Measurements from ENCODE around the gene CAPN12. TPM values are rescaled to one million over a fixed set of nuclear protein-coding genes. Genes with fewer than 3 reads are reported as not detected.

CAPN12 gene
- total RNA-seq, 1 donor from 2014 or later = 27.6 TPM

DNA sequence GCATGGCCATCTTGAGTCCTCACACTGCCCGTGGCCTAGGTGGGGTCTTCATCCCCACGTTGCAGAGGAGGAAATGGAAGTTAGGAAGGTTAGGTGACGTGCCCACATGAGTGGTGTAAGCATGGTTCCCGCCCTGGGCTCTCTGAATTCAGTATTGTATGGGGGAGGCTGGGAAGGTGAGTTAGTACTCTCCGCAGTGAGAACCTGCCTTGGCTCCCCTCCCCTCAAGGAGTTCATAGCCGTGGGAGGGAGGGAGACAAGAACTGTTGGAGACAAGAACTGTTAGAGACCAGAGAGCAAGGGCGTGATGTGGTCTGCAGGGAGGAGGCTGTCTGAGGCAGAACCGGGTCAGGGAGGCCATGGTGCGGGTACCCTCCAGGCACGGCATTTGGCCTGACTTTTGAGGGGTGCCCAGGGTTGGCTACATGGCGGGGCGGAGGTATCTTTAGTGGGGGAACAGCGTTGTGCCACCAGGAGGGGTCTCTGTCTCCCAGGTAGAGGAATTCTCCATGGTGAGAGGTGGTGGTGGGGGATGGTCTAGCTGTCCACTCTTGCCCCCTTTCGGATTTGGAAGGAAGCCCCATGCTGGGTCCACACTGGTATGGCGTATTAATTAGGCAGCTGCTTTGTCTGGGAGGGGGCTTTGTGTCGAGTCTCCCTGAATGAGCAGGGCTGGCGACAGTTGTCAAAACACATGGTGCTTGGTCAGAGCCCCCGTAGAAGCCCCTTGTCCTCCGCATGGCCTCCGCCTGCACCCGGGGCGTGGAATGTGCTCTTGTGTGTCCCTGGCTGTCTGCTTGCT, 45.8 kb downstream of the CAPN12 start:
- no peak for DNase-seq (ENCODE audit: low spot score)

DNA sequence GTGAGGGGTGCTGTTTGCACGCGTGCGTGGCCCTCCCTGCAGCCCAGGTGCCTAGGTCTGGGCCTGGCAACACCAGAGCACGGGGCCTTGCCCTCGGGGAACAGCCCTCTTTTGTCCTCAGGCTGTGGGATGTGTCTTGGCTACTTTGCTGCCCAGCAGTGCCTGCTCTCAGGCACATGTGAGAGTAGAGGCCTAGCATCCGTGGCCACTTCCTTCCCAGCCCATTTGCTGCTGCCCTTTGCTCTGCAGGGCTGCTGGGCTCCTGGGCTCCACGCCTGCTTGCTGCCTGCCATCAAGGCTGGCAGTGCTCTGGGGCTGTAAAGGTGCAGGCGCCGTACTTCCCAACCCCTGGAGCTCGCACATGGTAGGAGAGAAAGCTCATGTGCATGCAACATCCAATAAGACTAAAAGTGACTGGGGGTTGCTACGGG, 46.6 kb downstream of the CAPN12 start:
- no peak for DNase-seq (ENCODE audit: low spot score)

DNA sequence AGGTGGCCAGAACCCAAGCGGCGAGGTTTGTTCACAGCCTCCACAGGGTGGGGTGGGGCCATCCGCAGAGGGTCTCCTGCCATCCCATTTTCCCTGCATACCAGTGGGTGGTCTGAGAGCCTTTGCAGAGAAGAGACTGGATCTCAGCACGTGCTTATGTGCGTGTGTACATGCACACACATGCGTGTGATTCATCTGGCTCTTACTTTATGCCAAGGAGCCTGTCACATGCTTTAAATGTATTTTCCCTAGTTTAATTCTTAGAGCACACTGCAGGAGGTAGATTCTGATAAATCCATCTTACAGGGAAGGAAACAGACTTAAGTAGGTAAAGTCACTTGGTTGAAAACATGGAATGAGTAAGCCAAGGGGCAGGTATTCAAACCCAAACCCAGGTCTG, 47.1 kb downstream of the CAPN12 start:
- DNase-seq (ENCODE audit: low spot score) = no peak

DNA sequence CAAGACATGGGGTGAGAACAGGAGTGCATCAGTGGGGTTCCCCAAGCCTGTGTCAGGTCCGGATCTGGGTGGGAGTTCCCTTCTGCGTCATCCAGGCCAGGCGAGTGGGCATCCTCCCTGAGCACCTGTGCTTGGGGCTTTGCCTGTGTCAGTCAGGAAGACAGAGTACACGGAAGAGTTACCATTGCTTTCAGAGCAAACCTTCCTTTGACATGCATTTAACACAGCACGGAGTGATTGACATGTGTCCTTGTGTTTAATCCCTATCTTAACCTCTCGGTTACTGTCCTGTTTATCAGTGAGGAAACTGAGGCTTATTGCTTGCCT, 47.6 kb downstream of the CAPN12 start:
- DNase-seq (ENCODE audit: low spot score) = no peak

DNA sequence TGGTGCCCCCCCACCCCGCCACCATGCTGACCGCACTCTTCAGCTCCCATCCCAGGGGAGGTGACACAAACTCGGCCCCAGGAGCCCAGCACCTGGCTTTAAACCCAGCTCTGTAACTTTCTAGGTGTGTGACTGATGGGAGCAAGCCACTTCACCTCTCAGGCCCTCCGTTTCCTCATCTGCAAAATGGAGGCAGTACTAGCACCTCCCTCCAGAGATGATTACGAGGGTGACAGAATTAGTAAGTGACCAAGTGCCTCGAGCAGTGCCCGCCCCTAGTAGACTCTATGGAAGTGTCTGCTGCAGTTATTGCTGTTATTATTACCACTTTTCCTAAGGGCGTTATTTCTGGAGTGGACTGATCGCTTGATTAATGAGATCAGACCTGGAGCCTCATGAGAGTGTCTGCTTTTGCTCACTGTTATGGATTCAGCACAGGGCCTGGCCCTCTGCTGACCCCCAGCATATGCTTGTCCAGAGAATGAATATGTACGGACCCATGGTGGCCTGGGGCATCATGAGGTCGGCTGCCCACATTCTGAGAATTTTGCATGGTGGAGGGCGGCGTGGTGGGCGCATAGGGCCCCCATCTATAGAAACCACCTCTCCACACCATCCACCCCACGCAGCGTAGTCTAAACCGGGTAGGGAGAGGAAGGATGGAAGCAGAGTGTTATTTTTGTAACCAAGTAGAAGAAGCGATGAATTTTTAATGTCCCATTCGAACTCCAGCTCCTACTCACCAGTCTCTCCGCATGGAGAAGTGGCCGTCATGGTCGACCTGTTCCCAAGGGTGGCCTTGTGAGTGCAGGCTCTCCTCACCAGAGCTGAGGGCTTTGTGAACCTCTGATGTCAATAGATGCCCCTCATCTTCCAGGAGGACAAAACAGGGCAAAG, 48.2 kb downstream of the CAPN12 start:
- DNase-seq (ENCODE audit: low spot score) = no peak

DNA sequence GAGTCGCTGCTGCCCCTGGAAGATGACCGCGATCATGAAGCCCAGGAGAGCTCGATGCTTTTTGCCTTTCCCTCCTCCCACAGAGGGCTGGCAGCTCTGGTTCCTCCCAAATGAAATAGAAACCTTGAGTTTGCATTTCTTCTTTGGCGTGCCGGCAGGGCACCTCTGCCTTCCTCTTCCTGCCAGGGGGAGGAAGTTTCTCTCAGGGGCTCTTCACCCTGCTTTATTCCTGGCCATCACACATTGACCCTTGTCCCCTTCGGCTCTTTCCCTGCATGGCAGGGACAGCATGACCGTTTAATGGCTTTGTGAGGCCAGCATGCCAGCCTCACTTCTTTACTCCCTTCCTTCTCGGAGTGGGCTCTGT, 49.0 kb downstream of the CAPN12 start:
- no peak for DNase-seq (ENCODE audit: low spot score)

DNA sequence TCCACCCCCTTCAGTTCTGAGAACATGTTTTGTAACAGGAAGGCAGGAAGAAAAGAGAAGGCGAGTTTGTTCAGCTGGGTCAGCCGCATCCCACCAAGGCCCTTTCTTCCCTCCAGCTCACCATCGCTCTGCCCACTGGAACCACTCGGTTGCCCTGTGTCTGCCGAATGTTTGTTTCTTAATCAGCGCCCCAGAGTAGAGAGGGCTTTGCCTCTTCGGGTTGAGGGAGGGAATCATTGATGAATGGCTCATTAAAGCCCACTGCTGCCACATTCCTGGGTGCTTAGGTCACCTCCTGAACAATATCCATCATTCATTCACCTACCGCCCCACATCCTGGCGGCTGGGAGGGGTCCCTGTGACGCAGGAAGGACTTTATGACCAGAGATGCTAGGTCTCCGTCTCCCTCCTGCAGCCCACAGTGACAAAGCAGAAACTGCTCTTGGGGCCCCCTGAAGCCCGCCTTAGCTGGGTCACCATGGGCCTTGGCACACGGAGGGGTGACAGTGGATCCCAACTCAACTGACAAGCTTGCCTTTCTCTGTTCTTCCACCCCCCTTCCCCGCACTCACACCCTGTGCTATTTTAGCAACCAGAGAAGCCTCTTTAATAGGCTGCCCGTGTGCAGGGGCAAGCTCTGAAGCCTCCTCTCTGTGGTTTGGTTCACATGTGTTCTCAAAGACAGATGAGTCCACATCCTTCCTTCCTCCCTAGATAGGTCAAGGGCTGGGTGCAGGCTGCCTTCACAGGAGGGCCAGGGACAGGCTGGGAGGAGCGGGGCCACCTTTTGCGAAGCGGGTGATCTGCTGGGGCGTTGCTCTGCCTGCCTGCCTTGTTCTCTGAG, 50.7 kb downstream of the CAPN12 start:
- no peak for DNase-seq (ENCODE audit: low spot score)

DNA sequence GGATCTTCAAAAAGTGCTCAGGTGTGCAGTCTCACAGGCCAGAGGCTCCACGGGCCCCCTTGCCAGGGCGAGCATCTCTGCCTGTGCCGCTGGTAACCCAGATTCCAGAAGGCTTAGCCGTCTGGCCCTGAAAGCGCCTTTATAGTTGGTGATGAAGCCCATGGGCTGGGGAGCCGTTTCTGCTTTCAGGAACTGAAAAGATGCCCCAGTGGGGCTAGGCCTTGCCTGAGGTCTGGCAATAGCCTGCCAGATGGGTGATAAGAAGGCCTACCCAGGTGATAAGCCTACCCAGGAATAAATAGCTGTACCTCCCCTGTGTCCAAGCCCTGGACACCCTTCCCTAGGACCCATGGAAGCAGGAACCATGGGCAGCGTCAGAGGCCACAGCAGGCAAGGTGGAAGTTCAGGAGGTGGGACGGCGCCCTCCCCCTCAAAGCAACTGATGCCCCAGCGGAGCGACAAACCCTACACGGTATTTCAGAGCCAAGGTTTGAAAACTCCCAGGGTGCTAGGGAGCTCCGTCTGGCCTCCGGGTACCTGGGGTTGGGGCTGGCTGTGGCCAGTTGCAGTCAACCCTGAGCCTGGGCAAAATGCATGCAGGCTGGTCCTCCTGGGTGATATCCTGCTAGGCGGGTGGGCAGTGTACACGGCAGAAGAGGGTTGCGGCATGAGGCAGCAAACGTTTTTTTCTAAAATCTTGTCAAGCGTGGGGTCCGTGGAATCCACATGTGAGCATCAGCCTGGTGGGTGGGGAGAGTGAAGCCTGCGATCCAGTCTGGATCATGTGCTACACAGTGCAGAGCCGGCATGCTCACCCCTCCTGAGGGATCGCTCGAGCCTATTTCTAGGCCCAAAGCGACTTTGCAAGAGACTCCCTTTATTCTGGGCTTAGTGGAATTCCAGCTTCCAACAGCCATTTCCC, 51.6 kb downstream of the CAPN12 start:
- no peak for DNase-seq (ENCODE audit: low spot score)

DNA sequence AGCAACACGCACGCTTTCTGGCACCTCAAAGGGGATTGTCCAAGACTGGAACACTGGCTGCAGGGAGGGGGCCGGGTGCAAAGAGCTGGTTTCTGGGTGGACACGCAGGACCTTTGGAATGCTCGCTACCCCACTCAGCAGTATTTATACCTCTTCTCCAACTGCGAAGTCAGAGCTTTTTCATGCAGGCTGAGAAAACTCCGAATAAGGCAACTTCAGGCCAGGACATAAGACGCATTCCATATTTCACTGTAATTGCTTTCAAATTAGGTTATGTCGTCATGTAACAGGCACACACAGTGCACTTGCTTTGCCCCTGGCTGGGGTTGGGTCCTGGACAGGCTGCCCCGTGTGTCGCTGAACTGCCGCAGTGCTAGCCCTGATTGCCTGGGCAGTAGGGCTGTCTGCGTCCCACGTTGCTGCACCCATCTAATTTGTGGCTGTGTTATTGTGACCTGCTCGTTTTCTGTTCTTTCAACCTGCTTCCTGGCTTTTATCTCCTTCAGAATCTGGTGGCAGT, 52.3 kb downstream of the CAPN12 start:
- DNase-seq (ENCODE audit: low spot score) = peak; percentile 80

DNA sequence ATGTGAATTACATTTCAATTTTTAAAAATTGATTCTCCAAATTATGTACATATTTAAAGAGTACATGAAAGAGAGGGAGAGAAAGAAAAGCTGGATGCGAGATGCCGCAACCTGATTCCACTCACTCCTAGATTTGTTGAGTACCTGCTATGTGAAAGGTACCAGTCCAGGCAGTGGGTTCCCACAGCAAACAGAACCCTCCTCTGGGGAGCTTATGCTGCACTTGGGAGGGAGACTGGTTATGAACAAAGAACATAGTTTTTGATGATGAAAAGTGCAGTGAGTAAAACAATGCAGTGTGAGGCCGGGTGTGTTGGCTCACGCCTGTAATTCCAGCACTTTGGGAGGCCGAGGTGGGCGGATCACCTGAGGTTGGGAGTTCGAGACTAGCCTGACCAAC, 53.4 kb downstream of the CAPN12 start:
- no peak for DNase-seq (ENCODE audit: low spot score)

DNA sequence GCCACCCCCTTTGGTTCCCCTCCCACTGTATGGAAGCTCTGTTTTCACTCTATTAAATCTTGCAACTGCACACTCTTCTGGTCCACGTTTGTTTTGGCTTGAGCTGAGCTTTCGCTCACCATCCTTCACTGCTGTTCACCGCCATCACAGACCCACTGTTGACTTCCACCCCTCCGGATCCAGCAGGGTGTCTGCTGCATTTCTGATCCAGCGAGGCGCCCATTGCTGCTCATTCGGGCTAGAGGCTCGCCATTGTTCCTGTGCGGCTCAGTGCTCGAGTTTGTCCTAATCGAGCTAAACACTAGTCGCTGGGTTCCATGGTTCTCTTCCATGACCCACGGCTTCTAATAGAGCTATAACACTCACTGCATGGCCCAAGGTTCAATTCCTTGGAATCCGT, 54.1 kb downstream of the CAPN12 start:
- no peak for DNase-seq (ENCODE audit: low spot score)

DNA sequence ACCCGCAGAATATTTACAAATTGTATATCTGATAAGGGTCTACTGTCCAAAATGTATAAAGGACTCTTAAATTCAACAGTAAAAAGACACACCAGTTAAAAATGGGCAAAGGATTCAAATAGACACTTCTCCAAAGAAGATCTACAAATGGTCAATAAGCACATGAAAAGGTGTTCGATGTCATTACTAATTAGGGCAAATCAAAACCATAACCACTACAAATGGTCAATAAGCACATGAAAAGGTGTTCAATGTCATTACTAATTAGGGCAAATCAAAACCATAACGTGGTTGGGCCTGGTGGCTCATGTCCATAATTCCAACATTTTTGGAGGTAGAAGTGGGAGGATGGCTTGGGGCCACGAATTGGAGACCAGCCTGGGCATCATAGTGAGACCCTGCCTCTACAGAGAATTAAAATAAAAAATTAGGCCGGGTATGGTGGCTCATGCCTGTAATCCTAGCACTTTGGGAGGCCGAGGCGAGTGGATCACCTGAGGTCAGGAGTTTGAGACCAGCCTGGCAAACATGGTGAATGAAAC, 56.4 kb downstream of the CAPN12 start:
- no peak for DNase-seq (ENCODE audit: low spot score)

DNA sequence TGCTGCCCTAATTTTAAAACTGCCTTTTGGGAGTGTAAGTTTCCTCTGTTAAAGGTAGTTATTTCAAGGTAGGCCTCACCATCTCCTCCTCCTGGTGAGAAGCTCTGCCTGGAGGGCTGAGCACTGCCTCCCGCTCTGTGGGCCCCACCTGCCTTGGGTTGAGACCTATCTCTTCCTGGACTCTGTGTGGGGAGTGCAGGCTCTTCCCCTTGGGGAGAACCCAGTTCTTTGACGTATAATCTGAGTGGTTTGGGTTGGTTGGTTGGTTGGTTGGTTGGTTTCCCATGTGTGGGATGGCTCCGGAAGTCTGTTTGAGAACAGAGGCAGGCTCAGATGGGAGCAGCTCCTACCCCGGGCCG, 57.8 kb downstream of the CAPN12 start:
- DNase-seq (ENCODE audit: low spot score) = no peak

DNA sequence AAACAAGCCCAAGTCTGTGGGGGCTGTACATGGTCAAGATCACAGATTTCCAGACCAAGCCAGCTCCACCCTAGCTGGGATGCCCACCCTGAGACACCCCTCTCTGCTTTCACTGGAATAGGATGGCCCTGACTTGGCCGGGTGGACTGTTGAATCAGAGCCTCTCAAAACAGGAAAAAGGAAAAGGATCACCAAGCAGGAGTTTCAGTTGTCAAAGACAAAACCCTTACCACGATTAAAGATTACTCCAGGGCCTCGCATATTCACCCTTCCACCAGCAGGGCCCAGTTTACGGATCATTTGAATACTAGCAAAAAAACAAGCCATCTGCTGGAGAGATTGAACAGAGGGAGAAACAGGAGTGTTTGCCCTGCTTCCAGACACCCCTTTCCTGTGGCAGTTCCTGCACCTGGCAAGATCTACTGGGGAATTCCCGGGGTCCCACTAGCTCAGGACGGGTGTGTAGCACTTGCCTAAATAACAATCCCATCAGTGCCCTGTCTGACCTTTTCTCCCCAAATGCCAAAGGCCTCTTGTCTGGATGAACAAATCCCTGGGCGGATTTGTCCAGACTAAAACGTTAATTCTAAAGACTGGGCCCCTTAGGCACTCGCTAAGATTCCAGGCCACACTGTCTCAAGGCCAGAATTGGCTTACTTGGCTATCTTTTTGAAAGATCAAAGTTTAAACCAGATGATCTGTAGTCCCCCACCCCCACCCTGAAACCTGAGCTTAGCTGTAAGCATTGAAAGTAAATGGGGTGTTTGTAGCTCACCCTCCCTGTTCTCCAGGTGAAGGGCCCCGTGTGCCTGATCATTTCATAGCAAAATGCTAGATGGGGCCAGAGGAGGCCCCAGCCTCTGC, 58.4 kb downstream of the CAPN12 start:
- no peak for DNase-seq (ENCODE audit: low spot score)

DNA sequence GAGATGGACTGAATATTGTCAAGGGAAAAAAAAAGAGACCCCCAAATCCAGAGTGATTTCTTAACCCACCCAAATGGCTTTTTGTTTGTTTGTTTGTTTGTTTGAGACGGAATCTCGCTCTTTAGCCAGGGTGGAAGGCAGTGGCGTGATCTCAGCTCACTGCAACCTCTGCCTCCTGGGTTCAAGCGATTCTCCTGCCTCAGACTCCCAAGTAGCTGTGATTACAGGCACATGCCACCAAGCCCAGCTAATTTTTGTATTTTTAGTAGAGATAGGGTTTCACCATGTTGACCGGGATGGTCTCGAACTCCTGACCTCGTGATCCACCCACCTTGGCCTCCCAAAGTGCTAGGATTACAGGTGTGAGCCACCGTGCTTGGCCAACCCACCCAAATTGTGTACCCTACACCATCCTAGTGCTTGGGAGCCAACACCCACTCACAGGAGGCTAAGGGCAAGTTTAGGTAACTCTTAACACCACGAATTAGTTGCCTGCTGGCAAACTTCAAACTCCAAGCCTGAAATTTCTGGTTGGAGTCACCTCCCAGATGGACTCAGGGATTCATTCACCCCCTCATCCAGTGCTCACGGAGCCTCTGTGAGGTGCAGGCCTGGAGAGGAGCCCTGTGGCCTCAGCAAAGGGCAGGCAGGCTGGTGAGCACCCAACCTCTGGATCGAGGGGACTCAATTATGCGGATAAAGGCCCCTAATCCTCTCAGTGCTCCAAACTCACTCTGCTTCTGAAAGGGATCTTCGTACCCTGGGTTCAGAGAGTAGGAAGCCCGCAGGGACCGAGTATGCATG, 59.2 kb downstream of the CAPN12 start:
- DNase-seq (ENCODE audit: low spot score) = no peak

DNA sequence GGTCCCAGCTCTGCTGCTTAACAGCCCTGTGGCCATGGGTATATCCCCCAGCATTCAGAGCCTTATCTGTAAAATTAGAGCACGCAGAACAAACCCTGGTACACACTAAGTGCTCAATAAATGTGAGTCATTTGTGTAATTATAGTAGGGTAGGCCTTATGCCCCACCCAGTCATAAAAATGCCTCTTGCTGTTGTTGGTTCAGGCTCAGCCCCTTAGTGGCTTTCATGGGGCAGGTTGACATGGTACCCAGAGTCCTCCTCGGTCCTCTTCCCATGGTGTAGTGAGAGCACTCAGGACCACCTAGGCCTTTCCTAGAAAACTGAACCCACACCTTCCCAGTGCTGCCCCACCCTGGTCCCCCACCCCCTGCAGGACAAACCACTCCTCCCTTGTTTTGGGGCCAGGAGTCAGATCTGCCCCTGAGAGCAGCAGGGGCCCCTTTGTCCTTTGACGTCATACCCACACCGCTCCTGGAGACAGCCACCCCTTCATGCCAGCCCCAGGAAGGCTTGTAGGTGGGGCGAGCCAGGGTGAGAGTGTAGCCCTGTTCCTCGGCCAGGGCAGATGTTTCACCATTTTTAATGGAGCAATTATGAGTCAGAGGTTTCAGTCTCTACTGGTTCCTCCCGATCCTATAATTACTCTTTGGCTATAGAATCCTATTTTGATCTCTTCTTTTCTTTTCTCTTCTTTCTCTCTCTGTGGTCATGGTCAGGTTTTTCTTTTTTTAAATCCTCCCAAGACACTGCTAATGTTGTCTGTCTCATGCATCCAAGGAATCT, 60.0 kb downstream of the CAPN12 start:
- DNase-seq (ENCODE audit: low spot score) = peak; percentile 77

DNA sequence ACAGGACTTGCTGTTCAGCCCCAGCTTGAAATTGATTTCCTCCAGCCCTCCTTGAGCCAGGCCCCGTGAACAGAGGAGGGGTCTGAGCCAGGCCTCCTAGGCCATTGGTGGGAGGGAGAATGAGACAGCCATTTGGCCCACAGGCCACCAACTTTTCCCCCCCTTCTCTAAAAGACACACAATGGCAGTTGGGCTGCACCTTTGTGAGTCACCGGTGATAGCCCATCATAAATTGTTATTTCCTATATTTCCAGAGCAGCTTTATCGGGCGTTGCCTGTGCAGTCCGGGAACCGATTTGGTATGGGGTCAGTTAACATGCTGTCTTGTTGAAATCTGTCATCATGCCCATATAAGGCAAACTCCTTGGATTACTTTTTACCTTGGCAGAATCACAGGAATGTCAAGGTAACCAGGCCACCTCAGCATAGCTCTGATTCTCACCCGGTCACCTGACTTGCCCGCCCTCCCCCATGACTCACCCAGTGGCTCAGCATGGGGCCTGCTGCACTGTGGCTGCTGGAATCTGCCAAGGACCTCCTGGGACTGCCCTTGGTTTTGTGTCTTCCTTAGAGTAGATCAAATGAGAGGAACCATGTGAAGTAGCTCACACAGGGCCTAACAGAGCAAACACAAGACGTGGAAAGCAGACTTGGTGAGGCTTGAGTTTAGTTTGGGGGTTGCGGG, 60.7 kb downstream of the CAPN12 start:
- peak; percentile 91 for DNase-seq (ENCODE audit: low spot score)
